Cardiac fibroblast (primary cell): Measurements from ENCODE around the gene CHD9.
A peak's percentile ranks its signal among the peaks of the same experiment; 100 is the strongest.
"Not testable (repeated sequence)": the region's sequence is repeated elsewhere in the genome, so short reads cannot be mapped to it uniquely, and the experiment has no call there.

Experiments used
- DNase-seq, 2 donors: peaks; one replicate each; pipeline versions ENCODE4 v3.0.0 to v3.0.0-alpha.2; 2010; ENCODE audit warnings: low read depth in 2 of 2
- H3K4me3 ChIP-seq, 2 donors: replicated peaks in 1 of 2; 1 replicate in 1 of 2; 2 replicates in 1 of 2; pipeline ENCODE4 v1.5.1; 2011; ENCODE audit warnings: low read depth in 2 of 2, low read length in 2 of 2, mild to moderate bottlenecking in 2 of 2, moderate library complexity in 1 of 2
- TF ChIP-seq, protein P1 (sequence below): IDR thresholded peaks from one replicate; pipeline ENCODE4 v1.5.1; 2011; ENCODE audit warnings: low read depth, mild to moderate bottlenecking, low read length, inconsistent platforms

The CHD9 gene

DNA sequence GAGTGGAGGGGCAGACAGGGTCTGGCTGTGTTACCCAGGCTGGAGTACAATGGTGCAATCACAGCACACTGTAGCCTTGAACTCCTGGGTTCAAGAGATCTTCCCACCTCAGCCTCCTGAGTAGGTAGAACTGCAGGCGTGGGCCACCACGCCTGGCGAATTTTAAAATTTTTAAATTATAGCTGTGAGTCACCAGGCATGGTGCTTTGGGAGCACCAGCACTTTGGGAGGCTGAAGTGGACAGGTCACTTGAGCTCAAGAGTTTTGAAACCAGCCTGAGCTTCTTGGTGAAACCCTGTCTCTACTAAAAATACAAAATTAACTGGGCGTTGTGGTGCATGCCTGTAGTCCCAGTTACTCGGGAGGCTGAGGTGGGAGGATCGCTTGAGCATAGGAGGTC lies 114.0 kb downstream of the CHD9 start:
- H3K4me3 ChIP-seq, result no peak overlapping the region
- TF ChIP-seq, protein P1, sequence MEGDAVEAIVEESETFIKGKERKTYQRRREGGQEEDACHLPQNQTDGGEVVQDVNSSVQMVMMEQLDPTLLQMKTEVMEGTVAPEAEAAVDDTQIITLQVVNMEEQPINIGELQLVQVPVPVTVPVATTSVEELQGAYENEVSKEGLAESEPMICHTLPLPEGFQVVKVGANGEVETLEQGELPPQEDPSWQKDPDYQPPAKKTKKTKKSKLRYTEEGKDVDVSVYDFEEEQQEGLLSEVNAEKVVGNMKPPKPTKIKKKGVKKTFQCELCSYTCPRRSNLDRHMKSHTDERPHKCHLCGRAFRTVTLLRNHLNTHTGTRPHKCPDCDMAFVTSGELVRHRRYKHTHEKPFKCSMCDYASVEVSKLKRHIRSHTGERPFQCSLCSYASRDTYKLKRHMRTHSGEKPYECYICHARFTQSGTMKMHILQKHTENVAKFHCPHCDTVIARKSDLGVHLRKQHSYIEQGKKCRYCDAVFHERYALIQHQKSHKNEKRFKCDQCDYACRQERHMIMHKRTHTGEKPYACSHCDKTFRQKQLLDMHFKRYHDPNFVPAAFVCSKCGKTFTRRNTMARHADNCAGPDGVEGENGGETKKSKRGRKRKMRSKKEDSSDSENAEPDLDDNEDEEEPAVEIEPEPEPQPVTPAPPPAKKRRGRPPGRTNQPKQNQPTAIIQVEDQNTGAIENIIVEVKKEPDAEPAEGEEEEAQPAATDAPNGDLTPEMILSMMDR, result no peak
- DNase-seq, result no peak

DNA sequence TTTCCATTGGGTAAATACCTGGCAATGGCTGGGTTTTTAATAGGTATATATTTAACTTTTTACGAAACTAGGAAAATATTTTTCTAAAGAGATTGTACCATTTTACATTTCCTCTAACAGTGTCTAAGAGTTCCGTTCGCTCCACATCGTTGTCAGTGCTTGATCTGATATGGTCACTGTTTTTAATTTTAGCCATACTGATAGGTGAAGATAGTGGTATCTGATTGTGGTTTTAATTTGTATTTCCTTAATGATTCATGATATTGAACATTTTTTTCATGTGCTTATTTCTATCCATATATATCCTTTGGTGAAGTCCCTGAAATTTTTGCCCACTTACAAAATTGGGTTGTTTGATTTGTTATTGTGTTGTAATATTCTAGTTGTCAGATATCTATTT lies 117.7 kb downstream of the CHD9 start:
- H3K4me3 ChIP-seq, result no peak overlapping the region
- TF ChIP-seq, protein P1, result no peak
- DNase-seq, result no peak

DNA sequence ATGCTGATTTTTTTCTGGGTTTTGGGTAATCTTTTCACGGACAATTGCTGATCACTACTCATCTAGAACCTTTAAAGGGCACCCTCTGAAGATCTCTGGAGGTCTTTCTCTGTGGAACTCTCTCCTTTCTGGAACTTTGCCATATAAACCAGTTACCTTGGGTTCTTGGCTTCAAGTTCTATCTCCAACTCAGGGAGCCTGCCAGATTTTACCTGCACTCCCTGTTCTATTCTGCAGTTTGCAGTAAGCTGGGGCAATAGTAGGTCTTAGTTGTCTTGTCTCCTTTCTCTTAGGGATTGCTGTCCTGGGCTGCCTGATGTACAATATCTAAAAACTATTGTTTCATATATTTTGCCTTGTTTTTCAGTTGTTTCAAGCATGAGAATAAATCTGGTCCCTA lies 120.3 kb downstream of the CHD9 start:
- H3K4me3 ChIP-seq, result no peak overlapping the region

GRCh38 chr16:53176434-53176833 lies 121.6 kb downstream of the CHD9 start:
- no peak for DNase-seq
- H3K4me3 ChIP-seq, result no peak overlapping the region
- TF ChIP-seq, protein P1, result no peak

More for the DNA sequence above, 120.3 kb downstream of the CHD9 start:
- TF ChIP-seq, protein P1, result no peak
- DNase-seq, result no peak

DNA sequence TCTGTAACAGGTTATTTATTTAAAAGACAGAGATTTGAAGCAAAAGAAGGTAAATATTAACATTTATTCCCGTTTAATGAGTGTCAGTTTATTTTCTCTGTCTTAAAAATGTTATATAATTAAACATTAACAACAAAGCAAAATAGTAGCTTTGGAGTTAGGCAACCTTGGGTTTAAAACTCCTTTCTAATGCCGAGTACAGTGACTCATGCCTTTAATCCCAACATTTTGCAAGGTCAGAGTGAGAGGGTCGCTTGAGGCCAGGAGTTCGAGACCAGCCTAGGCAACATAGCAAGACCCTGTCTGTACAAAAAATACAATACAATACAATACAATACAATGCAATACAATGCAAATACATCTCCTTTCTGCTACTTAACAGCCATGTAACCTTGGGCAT lies 128.7 kb downstream of the CHD9 start:
- TF ChIP-seq, protein P1, result no peak
- DNase-seq, result peak; percentile 5 to 23

GRCh38 chr16:53185741-53186140 lies 130.9 kb downstream of the CHD9 start:
- not testable (repeated sequence) for DNase-seq, H3K4me3 ChIP-seq

More for the DNA sequence above, 128.7 kb downstream of the CHD9 start:
- no peak overlapping the region for H3K4me3 ChIP-seq

GRCh38 chr16:53187775-53188174 lies 133.0 kb downstream of the CHD9 start:
- H3K4me3 ChIP-seq, result no peak overlapping the region
- DNase-seq, result no peak
- TF ChIP-seq, protein P1, result no peak
